Measurements from ENCODE around the gene SUCO. TPM values are rescaled to one million over a fixed set of nuclear protein-coding genes. Genes with fewer than 3 reads are reported as not detected.

SUCO gene
- total and polyA plus RNA-seq, 2 experiments from 2014 or later = 18.0 to 49.8 TPM

DNA sequence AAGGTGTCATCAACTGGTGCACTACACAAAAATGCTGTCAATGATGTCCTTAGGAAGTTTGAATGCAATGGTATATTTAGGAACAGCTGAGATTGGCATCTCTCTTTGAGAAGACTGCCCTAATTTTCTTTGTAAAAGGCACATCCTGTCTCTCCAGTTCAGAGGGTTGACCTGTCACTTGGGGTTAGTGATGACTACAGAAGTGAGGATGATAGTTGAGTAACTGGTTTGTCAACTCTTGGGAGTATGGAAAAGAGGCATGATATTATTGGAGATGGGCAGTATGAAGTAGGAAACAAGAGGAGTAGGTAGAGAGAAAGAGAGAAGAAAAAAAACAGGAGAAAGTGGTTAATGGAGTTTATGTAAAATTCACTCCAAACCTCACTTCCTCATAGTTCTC lies 48.7 kb upstream of the SUCO start:
- Histone ChIP-seq H3F3A (replicated peaks; ENCODE audit: low read depth) (no peaks in the 10 kb centered on the region), H3K4me3 (no peak overlapping the region), H3K4me2 (no peak overlapping the region), H3K79me2 (replicated peaks; ENCODE audit: insufficient read depth) (no peaks in the 10 kb centered on the region), H4K20me1 (replicated peaks; ENCODE audit: insufficient read depth) (no peaks in the 10 kb centered on the region), H3K4me1 (ENCODE audit: insufficient read depth) (no peaks in the 10 kb centered on the region; the same call in 1 of the 2 replicates), H3K27me3 (ENCODE audit: insufficient read depth) (no peaks in the 10 kb centered on the region), H3K9me2 (ENCODE audit: insufficient read depth) (no peaks in the 10 kb centered on the region), H2AFZ (peak overlapping the region; percentile 32; the same call in 1 of the 2 replicates), H3K27ac (ENCODE audit: low read depth) (no peak overlapping the region), H3K36me3 (ENCODE audit: insufficient read depth) (no peaks in the 10 kb centered on the region)
- TF ChIP-seq, protein P1, sequence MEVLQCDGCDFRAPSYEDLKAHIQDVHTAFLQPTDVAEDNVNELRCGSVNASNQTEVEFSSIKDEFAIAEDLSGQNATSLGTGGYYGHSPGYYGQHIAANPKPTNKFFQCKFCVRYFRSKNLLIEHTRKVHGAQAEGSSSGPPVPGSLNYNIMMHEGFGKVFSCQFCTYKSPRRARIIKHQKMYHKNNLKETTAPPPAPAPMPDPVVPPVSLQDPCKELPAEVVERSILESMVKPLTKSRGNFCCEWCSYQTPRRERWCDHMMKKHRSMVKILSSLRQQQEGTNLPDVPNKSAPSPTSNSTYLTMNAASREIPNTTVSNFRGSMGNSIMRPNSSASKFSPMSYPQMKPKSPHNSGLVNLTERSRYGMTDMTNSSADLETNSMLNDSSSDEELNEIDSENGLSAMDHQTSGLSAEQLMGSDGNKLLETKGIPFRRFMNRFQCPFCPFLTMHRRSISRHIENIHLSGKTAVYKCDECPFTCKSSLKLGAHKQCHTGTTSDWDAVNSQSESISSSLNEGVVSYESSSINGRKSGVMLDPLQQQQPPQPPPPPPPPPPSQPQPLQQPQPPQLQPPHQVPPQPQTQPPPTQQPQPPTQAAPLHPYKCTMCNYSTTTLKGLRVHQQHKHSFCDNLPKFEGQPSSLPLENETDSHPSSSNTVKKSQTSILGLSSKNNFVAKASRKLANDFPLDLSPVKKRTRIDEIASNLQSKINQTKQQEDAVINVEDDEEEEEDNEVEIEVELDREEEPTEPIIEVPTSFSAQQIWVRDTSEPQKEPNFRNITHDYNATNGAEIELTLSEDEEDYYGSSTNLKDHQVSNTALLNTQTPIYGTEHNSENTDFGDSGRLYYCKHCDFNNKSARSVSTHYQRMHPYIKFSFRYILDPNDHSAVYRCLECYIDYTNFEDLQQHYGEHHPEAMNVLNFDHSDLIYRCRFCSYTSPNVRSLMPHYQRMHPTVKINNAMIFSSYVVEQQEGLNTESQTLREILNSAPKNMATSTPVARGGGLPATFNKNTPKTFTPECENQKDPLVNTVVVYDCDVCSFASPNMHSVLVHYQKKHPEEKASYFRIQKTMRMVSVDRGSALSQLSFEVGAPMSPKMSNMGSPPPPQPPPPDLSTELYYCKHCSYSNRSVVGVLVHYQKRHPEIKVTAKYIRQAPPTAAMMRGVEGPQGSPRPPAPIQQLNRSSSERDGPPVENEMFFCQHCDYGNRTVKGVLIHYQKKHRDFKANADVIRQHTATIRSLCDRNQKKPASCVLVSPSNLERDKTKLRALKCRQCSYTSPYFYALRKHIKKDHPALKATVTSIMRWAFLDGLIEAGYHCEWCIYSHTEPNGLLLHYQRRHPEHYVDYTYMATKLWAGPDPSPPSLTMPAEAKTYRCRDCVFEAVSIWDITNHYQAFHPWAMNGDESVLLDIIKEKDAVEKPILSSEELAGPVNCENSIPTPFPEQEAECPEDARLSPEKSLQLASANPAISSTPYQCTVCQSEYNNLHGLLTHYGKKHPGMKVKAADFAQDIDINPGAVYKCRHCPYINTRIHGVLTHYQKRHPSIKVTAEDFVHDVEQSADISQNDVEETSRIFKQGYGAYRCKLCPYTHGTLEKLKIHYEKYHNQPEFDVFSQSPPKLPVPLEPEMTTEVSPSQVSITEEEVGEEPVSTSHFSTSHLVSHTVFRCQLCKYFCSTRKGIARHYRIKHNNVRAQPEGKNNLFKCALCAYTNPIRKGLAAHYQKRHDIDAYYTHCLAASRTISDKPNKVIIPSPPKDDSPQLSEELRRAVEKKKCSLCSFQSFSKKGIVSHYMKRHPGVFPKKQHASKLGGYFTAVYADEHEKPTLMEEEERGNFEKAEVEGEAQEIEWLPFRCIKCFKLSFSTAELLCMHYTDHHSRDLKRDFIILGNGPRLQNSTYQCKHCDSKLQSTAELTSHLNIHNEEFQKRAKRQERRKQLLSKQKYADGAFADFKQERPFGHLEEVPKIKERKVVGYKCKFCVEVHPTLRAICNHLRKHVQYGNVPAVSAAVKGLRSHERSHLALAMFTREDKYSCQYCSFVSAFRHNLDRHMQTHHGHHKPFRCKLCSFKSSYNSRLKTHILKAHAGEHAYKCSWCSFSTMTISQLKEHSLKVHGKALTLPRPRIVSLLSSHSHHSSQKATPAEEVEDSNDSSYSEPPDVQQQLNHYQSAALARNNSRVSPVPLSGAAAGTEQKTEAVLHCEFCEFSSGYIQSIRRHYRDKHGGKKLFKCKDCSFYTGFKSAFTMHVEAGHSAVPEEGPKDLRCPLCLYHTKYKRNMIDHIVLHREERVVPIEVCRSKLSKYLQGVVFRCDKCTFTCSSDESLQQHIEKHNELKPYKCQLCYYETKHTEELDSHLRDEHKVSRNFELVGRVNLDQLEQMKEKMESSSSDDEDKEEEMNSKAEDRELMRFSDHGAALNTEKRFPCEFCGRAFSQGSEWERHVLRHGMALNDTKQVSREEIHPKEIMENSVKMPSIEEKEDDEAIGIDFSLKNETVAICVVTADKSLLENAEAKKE (CRISPR knock-in tag; IDR thresholded peaks at IDR 0.05) = no peak
- TF ChIP-seq POLR2AphosphoS5 (IDR thresholded peaks at IDR 0.05; ENCODE audit: low read depth) (no peak), ZNF331 (CRISPR knock-in tag; IDR thresholded peaks at IDR 0.05; ENCODE audit: low read depth) (no peak)
- H3K27ac Mint-ChIP-seq = no peak overlapping the region
- H3K4me3 Mint-ChIP-seq = no peak overlapping the region
- no peak for DNase-seq (ENCODE audit: low spot score)
- peaks cover 3% of the 10 kb centered on the region for H3K27me3 Mint-ChIP-seq (ENCODE audit: insufficient read depth, low read depth, poor library complexity)
- H3K4me1 Mint-ChIP-seq = peaks cover 9% of the 10 kb centered on the region
- no peaks in the 10 kb centered on the region for H3K36me3 Mint-ChIP-seq (ENCODE audit: low read depth)
- no peaks in the 10 kb centered on the region for H3K9me3 Mint-ChIP-seq
- ATAC-seq = no peak

DNA sequence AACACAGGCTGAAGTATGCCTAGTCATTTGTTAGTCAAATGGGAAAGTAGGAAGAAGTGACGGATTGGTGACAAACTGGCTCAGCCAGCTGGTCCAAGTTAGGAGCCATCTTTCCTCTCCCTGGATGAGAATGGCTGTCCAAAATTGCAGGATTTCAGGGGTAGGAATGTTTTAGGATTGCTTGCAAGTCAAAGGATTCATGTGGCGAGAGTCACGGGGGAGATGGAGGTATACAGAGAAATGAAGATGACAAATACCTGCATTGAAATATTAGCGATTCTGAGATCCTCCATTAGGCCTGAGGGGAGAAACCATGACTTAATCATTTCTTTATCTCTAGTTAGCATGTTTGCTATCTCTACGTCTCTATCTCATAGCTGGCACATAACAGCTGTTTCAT lies 47.3 kb upstream of the SUCO start:
- Histone ChIP-seq H3F3A (replicated peaks; ENCODE audit: low read depth) (no peaks in the 10 kb centered on the region), H4K20me1 (replicated peaks; ENCODE audit: insufficient read depth) (no peaks in the 10 kb centered on the region), H3K4me1 (ENCODE audit: insufficient read depth) (no peaks in the 10 kb centered on the region), H3K36me3 (ENCODE audit: insufficient read depth) (no peaks in the 10 kb centered on the region), H3K4me2 (no peak overlapping the region), H3K4me3 (no peak overlapping the region), H3K27me3 (ENCODE audit: insufficient read depth) (no peaks in the 10 kb centered on the region), H2AFZ (no peak overlapping the region), H3K79me2 (replicated peaks; ENCODE audit: insufficient read depth) (no peaks in the 10 kb centered on the region), H3K27ac (ENCODE audit: low read depth) (no peak overlapping the region), H3K9me2 (ENCODE audit: insufficient read depth) (no peaks in the 10 kb centered on the region)
- H3K36me3 Mint-ChIP-seq (ENCODE audit: low read depth) = no peaks in the 10 kb centered on the region
- no peak for DNase-seq (ENCODE audit: low spot score)
- H3K9me3 Mint-ChIP-seq = no peaks in the 10 kb centered on the region
- H3K4me3 Mint-ChIP-seq = no peak overlapping the region
- ATAC-seq = no peak
- H3K27ac Mint-ChIP-seq = no peak overlapping the region
- peaks cover 5% of the 10 kb centered on the region for H3K4me1 Mint-ChIP-seq
- no peaks in the 10 kb centered on the region for H3K27me3 Mint-ChIP-seq (ENCODE audit: insufficient read depth, low read depth, poor library complexity)
- no peak for TF ChIP-seq CREB1 (CRISPR knock-in tag; IDR thresholded peaks at IDR 0.05; ENCODE audit: low read depth)
- TF ChIP-seq ZNF114 (CRISPR knock-in tag; IDR thresholded peaks at IDR 0.05) = no peak
- TF ChIP-seq, protein P2, sequence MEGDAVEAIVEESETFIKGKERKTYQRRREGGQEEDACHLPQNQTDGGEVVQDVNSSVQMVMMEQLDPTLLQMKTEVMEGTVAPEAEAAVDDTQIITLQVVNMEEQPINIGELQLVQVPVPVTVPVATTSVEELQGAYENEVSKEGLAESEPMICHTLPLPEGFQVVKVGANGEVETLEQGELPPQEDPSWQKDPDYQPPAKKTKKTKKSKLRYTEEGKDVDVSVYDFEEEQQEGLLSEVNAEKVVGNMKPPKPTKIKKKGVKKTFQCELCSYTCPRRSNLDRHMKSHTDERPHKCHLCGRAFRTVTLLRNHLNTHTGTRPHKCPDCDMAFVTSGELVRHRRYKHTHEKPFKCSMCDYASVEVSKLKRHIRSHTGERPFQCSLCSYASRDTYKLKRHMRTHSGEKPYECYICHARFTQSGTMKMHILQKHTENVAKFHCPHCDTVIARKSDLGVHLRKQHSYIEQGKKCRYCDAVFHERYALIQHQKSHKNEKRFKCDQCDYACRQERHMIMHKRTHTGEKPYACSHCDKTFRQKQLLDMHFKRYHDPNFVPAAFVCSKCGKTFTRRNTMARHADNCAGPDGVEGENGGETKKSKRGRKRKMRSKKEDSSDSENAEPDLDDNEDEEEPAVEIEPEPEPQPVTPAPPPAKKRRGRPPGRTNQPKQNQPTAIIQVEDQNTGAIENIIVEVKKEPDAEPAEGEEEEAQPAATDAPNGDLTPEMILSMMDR (conservative IDR thresholded peaks at IDR 0.05; ENCODE audit: low read depth in 2 of 2) = no peak
